GM12873 (cell line): ENCODE results near the gene ARHGDIB.

Experiments
- TF ChIP-seq, protein P1 (sequence below): IDR thresholded peaks from 2 replicates; pipeline ENCODE4 v1.5.1; 2012; ENCODE audit warnings: low read depth, mild to moderate bottlenecking, moderate library complexity, low read length, control low read depth; ENCODE audit not compliant: insufficient read depth; ENCODE audit errors: missing control alignments

The ARHGDIB gene

DNA sequence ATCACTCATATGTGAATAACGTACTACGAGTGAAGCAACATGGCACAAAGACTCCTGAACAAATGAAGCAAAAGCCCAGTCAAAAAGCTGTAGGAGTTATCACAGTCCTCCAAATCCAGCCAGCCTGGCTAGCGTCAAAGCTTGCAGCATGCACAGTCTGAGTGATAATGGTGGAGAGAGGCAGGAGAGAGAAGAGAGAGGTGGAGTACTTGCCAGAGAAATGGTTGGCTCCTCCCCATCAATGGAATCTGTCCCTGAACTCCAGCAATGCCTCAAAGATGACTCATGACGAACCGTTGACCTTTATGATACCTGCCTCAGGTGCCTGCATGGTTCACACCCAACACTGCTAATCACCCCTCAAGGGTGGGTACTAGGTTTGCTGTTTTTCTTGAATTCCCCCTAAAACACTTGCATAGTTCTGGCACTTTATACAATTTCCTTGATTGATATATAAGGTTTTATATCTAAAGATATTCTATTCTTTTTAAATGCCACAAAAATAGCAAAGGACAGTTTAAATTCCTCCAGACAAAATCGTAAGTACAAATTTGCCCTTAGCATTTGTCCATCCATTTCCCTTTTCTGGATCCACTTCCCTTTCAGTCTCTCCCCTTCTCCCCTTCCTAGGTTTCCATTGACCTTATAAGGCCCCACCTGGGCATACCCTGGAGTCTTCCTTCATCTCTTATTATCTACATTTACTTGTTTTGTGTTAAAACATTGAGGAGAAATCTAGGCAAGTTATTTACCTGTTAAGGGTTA is 10.2 kb downstream of the ARHGDIB start:
- TF ChIP-seq, protein P1, sequence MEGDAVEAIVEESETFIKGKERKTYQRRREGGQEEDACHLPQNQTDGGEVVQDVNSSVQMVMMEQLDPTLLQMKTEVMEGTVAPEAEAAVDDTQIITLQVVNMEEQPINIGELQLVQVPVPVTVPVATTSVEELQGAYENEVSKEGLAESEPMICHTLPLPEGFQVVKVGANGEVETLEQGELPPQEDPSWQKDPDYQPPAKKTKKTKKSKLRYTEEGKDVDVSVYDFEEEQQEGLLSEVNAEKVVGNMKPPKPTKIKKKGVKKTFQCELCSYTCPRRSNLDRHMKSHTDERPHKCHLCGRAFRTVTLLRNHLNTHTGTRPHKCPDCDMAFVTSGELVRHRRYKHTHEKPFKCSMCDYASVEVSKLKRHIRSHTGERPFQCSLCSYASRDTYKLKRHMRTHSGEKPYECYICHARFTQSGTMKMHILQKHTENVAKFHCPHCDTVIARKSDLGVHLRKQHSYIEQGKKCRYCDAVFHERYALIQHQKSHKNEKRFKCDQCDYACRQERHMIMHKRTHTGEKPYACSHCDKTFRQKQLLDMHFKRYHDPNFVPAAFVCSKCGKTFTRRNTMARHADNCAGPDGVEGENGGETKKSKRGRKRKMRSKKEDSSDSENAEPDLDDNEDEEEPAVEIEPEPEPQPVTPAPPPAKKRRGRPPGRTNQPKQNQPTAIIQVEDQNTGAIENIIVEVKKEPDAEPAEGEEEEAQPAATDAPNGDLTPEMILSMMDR = no peak

DNA sequence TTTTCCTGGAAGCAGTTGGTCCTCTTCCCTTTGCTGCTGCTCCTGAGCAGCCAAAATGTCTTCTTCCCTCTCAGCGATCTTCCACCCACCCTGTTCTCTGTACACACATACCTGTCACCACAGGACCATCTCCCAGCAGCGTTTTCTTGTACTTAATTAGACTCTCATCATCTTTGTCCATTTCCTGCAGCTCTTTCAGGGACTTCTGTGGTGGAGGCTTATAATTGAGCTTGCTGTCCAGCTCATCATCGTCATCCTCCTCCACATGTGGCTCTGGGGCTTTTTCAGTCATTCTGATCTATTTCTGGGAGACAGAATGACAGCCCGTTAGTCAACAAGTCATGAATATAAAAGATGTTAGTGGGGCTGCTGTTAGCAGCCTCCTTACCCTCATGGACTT is 11.0 kb downstream of the ARHGDIB start:
- TF ChIP-seq, protein P1 = no peak

DNA sequence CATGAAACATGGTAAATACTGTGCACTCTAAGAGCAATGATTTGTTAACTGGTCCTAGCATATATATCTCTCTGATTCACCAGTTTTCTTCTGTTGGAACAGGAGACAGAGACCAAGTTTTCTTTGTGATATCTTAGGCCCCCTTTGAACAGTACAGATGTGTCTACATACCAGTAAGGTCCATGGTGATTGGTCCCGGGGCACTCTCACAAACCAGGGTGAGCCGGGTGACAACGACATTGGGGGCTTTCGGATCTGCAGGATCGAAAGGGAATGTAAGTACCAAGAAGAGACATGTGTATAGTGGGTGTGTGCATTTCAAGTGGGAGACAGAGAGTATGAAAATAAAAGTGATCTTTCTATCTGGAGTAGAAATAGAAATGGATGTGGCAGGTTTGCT is 11.8 kb downstream of the ARHGDIB start:
- TF ChIP-seq, protein P1 = no peak

DNA sequence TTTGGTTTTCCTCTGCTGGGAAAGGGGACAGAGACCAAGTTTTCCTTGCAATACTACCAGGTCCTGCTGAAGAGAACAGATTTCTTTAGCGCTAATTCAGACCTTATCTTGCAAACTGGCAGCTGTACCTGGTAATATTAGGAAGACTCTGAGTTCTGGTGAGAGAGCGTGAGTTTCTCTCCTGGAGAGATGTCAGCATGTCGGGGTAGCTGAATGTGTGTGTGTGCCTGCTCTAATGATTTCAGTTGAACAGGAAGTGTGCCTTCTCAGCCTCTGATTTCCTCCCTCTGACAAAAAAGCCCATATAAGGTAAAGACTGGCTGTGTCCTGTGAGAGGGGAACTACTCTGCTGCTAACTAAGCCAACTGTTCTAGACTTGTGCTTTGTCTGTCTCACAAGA is 12.7 kb downstream of the ARHGDIB start:
- TF ChIP-seq, protein P1 = no peak

DNA sequence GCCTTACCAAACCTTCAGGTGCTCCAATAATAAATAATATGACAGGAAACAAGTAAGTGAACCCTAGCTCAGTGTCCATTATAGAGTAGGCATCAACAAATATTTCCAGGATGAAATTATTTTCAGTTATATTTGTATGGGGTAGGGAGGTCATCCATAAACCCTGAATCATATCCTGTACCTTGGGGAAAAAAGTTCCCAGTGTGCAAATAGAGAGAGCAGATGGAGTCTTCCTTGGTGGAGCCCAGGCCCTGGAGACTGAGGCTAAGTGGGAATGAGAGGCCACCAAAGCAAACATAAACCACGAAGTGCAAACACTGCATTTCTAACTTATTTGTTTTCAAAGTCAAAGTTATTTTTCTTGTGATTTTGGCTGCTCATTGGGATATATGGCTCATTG is 14.5 kb downstream of the ARHGDIB start:
- TF ChIP-seq, protein P1 = no peak

DNA sequence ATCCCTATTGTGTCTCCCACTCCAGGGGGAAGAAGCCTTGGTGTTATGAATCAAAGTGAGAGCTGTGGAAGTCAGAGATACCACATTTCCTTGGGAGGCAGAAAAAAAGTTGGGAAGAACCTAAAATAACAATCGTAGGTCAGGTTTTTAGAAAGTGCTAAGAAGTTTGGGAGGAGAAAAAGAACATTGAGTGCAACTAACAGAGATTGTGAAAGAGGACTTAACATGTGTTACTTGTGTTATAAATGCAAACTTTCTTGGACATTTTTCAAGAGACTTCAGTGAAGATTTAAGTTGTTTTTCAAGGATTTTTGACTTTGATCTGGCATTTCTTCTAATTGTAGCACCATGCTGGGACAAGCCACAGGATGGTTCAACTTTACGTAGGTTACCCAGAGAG is 15.2 kb downstream of the ARHGDIB start:
- TF ChIP-seq, protein P1 = no peak

DNA sequence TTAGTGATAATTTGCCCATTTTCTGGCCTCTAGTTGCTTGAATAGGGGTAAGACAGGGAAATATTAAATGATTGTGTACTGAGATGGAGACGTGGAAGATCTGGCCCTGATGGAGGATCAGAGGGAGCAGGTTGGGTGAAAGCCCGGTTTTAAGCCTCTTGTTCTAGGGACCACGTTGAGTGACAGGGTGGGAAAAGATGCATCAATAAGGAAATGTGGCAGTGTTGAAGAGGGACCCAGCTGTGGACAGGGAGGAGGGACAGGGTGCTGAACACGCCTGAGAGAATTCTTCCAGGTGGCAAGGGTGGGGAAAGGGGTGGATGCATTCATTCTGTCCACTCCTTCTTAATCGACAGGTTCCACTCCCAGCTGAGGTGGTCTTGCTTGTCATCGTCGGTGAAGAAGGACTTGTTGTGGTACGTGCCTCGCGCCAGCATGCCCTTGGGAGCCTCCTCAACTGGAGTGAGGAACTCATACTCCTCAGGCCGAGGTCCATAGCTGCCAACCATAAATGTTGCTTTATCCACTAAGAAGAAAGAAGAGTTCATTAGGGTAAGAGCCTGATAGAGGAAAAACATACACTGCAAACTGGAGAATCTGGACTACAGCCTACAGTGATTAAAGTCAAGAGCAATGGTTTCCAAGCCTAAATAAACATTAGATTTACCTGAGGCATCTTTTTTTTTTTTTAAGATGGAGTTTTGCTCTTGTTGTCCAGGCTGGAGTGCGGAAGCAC is 19.0 kb downstream of the ARHGDIB start:
- TF ChIP-seq, protein P1 = no peak
